Stimulated activated CD8-positive, alpha-beta memory T cell treated with anti-CD3 and anti-CD28 coated beads, Interleukin-2, amount 100 ng/mL, for 1 hour (primary cell): Measurements from ENCODE around the gene TTLL10.

ENCODE experiments used
- DNase-seq, 2 donors: peaks; one replicate each; pipeline ENCODE4 v3.0.0-alpha.2; 2020; ENCODE audit warnings: low read depth in 2 of 2

Gene TTLL10

DNA sequence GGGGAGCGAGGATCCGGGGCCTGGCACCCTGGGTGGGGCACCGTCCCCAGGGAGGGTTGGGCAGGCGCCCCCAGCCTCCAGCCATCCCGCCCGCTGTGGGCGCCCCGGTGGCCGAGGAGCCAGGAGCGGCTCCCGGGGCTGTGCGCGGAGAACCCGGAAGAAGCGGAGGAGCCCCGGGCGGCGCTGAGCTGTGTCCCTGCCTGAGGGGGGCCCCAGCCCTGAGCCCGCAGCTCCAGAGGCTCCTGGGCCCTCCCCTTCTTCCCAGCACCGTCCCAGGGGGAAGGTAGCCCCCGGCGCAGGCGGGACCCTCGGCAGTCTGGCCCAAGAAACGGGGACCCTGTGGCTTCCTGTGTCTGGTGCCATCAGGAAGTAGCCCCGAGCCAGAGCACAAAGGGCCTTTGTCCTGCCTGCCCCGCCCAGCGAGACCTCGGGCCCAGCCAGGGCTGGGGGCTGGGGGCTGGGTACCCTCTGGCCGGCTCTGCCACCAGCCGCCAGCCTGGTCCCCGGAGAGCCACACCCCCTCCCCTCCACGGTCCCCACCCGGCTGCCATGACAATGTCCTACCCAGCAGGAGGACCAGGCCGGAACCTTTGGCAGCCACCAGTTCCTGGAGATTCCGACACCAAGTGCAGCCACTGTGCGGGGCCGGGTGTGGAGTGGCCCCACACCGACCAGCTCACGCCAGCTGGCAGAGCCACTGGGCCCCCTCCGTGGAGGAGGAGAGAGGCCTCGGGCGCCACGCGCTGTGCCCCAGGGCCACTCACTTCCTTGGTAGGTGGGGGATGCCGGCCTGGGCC lies 15.6 kb upstream of the TTLL10 start:
- no peak for DNase-seq

DNA sequence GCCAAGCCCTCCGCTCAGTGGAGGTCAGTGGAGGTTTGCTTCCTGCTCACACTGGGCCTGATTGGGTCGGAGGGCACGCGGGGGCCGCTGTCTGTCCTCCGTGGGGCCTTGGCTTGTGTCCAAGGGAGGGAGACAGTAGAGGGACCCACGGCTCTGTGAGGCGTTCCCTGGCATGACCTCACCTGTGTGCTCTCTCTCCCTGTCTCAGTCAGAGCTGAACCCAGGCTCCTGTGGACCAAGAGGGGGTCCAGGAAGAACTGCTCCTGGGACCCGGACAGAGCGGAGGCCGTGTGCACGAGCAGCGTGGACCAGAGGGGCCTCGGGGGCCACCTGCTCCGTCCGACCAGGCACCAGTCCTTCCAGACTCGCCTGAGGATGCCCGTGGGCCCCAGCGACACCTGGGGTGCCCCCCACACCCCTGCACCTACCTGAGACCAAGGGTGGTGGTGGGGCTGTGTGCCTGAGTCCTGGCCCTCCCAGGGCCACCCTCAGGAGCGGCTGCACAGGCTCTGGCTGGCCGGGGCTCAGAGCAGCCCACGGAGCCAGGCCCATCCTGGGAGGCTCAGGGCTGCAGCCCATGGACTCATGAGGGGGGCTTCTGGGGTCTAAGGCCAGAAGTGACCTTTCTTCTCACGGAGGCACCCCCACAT lies 13.3 kb upstream of the TTLL10 start:
- DNase-seq: no peak

DNA sequence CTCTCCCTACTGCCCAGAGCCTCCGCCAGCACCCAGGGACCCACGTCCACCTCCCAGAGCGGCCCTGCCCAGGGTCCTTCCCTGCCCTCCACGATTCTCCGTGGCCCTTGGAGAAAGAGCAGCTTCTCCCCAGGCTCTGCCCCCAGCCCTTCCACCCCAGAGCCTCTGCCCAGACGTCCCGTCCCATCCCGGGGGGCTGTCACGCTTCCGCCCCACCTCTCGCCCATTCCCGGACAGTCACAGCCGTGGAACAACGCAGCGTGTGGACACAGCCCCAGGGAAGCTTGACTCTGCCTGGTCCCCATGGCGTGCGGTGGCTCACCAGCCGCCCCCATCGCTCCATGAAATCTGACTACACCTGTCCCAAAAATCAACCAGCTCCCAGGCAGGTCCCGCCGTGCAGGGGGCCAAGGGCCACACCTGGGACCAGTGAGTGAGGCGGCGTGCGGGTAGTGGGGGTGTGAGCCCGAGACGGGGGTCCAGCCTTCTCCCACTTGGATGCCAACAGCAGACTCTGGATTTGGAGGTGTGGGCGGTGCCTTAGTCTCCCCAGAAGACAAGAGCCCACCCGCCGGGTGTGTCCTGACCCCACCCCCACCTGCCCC lies 12.5 kb upstream of the TTLL10 start:
- no peak for DNase-seq

DNA sequence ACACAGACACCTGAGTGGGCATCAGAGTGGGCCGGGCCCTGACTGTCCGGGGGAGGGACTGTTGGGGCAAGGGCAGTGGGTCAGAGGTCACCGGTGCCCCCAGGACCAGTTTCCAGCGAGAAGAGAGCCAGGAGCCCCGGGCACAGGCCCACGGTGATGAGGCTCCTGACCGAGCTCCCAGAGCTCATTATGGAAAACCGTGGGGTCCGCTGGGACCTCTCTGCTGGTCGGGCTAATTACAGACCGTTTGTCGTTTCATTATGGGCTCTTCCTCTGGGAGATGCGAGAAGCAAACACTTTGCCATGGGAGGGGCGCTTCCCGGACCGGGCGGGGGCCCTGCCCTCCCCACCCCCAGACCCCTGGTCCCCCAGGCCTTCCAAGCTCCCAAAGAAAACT lies 12.0 kb upstream of the TTLL10 start:
- no peak for DNase-seq

DNA sequence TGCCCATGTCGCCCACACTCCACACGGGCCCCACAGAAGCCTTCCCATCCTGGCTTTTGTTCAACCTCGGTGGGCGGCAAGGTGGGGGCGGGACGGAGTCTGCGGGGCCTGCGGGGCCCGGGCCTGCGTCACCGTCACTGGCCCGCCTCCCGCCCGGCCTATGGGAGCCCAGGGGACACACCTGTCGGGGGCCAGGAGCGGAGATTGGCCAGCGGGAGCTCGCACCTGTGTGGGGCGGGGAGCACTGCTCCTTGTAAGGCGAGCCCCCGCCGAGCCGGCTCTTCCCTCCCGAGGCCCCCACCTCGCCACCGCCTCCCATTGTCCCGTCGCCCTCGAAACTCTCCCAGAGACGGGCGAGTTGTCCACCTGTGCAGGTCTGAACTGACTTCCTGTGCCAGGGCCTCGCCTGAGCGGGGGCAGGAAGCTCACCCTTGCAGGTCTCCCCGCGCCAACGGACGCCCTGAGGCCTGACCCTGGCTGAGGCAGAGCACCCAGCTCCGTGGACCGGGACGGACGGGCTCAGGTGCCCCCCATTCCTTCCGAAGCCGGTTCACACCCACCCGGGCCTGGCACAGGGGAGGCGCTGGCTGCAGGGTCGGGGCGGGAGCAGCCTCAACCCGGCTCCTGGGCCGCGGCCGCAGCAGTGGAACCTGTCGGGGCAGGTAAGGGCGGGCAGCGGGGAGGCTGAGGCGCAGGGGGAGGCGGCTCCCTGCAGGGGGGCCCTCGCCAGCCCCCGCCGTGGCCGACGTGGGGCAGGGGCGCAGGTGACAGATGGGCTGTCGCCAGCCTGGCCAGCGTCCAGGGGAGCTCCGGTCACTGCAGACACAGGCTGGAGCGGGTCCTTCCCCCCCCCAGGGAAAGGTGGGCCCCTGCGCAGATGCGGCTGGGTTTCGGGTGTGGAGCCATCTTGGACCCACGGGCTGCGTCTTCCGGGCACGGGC lies 10.8 kb upstream of the TTLL10 start:
- DNase-seq: no peak

DNA sequence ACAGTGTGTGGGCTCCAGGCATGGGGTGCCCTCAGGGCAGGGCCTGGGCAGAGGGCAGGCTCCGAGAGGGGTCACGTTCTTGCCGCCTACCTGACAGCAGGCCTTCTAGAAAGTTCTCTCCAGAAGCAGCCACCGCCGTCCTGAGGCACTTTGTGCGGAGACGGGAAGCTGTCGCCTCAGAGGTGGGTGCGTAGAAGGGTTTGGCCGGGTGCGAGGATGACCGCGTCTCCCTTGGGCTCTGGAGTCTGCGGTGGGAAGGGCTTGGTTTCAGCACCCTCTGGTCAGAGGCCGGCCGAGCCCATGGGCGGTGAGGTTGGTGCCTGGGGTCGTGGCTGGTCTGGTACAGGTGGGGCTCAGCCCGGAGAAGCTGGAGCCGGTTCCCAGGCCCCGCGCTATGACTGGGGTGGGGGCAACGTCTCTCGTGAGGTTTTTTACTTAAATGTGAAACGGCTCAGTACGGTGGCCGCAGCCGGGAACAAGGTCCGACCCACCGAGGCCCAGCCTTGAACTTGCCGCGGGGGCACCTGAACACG lies 10.1 kb upstream of the TTLL10 start:
- DNase-seq: no peak

DNA sequence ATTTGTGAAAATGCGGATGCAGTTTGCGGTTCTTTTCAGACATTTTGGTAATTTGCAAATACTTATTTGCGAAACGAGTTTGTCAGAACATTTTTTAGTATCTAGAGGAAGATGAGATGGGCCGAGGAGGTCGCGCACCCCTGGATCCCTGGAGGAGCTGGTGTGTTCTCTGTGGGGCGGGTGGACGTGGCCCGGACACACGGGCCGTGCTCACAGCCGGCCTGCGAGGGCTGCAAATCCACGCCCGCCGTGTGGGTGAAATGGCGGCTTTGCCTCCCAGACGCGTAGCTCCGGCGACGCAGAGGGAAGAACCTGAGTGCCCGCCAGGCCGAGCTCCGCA lies 9.3 kb upstream of the TTLL10 start:
- no peak for DNase-seq

DNA sequence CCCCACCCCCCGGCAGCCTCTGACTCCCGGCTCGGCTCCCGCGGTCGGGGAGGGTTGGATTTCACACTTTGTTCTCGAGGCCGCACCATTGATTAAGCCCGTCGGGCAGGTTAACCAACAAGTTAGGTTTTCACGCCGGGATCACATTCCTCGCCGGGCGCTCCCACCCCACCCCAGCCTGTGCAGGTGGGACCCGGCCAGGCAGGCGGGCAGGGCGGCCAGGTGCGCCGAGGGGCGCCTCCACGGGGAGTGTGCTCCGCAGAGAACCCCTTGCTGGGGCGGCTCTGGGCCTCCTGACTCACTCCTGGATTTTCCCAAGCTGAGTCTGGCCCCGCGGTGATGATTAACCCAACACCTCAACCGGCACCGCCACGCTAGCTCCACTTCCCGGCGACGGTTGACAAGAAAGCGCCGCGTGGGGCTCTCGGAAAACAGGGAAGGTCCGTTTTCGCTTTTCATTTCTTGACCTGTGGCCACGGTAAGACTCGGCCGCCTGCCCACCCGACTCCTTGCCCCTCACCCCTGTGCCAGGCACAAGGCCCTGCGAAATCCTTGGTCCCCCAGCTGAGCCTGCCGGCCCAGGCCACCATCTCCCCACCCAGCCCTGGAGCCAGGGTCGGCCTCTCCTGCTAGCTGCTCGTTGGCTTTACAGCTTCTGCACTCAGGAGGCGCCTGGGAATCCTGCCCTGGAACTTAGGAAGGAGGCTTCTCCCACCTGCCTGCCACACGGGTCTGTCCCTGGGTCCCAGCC lies 8.8 kb upstream of the TTLL10 start:
- no peak for DNase-seq

DNA sequence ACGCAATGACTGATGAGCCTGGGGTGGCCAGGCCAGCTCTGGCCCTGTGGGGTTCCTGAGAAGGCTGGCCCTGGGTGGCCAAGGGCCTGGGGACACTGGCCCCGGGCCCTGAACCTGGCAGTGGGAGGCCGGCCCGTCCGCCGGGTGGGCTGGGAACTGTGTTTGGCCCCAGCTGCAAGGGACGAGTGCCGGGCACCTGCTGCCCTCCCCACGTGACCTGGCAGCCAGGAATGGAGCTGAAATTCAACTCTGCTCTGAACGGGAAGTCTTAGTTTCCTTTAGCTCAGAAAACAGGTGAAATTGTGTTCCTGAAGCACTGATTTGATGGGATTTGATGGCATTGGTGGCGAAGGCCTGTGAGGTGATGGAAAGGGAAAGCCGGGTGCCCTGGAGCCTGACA lies 8.2 kb upstream of the TTLL10 start:
- no peak for DNase-seq

DNA sequence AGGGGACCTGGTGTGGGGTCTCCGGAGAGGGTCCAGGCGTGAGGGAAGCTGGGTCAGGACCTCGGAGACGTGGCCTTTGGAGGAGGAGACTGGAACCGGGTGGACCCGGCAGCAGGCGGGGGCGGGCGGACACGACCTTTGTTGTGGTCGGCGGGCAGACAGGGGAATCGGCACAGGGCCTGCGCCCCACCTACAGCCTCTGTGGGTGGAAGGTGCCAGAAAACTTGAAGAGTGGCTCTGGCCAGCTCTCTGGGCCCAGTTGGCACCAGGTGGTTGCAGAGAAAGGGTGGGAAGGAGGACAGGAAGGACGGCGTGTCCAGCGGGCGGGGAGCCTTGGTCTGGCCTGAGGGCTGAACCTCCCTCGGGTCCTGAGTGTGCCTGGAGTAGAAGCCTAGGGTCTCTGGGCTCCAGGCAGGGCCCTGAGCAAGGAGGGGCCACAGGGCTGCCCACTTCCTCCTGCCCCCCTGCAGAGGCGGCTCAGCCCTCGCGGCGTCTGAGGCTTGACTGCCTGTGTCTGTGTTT lies 7.7 kb upstream of the TTLL10 start:
- DNase-seq: no peak

DNA sequence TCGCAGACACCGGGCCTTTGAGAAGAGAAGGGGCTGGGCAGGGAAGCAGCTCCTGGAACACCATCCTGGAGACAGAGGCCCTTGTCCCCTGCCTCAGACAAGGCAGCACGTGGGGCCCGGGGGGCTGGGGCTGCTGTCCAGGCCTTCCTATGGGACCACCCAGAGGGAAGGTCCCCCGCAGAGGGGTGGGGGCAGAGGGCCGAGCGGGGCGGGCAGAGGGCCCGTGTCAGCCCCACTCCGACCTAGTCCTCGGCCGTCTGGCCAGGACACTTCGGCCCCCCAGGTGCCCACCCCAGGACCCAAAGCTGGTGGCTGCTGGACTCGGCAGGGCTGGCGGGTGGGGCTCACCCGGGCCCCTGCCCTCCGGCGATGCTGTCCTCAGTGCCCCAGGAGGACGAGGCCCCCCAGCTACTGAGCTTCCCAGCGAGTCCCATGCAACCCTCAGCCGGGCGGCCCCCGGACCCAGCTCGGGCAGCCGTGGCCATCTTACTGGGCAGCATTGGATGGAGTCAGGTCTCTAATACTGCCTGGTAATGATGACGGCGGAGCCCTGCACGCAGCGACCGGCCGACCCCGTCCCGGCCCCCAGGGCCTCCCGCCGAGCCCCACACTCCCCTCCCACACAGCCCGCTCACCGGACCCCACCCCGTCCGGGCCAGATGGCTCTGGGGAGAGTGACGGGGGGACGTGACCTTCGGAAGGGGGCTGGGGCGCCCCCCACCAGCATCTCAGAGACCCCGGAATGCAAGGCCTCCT lies 6.9 kb upstream of the TTLL10 start:
- no peak for DNase-seq

DNA sequence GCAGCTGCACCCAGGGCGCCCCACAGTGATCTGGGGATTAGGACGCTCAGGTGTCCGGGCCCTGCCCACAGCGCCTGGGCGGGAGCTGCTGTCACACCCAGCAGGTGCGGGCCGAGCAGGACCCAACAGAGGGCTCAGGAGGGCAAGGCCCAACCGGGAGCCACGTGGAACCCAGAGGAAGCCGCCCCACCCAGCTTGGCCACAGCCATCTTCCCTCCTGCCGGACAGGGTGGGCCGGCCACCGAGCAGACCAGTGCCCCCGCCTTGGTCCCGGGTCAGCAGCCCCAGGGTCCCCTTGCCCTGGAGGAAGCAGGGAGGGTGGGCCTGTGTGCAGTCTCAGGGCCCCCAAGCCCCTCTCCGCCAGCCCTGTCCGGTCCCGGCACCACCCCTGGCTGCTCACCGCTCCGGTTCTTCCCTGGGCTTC lies 6.3 kb upstream of the TTLL10 start:
- DNase-seq: no peak

DNA sequence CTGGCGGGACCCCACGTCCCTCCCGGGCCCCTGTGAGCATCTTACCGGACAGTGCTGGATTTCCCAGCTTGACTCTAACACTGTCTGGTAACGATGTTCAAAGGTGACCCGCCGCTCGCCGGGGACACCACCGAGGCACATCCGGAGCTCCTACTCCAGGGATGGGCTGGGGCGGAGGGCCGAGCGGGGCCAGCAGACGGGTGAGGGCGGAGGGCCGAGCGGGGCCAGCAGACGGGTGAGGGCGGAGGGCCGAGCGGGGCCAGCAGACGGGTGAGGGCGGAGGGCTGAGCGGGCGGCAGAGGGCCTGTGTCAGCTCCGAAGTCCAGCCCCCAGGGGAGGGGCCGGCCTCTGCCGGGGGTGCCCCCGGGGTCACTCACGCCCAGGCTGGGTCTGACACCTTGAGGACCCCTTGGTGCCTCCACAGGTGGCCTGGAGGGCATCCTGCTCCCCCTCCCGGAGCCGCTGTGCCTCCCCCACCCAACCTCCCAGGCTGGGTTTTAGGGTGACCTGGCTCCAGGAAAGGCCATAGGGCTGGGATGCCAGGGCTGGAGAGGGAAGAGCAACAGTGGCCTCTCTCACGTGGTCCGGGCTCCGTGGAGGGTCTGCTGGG lies 5.7 kb upstream of the TTLL10 start:
- DNase-seq: no peak

DNA sequence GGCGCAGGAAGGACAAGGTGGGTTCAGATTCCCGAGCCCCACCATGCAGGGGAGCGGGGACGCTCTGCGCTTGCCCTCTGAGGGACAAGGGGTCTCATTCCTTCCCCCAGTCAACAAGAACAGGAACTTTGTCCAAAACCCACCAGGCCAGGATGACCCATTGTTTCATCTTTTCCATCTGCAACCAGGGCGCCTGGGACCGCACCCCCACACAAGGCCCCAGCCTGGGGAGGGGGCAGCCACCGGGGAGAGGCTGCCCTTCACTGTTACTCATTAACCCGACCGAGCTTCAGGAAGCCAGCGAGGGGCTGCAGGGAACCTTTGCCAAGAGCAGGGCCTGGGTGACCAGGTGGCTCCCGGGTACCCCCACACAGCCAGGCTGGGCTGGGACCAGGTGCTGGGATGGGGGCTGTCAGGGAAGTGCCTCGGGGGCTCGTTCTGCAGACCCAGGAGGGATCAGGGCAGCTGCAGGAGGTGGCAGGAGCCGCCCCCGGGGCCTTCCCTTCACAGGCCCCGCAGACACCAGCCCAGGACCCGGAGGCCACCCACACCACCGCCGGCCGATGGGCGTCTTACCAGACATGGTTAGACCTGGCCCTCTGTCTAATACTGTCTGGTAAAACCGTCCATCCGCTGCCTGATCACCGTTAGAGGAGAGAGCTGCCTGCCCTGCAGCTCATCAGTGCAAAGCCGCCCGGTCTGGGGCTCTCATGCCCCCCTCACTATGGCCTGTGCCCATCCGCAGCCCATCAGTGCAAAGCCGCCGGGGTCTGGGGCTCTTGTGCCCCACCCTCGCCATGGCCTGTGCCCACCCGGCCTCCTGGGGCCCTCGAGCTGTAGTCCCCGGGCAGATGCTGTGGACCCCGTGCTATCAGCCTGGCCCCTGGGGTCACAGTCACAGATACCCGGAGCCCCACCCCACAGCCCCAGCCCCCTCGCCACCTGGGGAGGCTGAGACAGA lies 4.9 kb upstream of the TTLL10 start:
- DNase-seq: no peak

DNA sequence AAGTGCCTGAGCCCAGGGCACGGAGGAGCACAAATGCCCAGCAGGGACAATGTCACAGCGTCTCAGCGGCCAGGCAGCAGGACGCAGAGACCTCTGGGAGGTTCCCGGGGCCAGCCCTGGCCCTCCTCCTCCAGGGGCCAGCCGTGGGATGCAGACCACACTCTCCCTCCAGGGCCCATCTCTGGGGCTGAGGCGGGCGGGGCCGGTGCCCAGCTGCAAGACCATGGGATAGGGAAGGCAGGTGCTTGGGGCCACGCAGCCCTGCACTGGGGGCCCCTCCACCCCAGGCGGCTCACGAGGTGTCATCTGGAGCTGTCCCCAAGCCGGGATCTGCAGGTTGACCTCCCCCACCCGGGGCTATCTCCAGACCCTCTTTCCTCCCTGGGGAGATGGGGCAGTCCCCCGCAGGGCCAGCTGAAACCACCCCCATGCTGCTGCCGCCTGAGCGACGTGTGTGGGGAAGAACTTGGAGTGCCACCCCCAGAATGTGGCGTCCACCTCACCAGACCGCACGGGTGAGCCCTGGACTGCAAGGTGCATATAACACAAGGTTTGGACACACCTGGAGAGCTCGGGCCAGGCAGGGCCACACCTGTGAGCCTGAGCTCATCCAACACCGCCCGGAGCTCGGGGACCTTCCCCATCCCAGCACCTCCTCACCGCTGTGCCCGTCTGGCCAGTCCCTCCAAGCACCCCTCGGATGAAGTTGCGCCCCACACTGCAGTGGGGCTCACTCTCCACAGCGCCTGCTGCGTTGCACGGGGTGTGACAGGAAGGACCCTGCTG lies 4.1 kb upstream of the TTLL10 start:
- DNase-seq: no peak

DNA sequence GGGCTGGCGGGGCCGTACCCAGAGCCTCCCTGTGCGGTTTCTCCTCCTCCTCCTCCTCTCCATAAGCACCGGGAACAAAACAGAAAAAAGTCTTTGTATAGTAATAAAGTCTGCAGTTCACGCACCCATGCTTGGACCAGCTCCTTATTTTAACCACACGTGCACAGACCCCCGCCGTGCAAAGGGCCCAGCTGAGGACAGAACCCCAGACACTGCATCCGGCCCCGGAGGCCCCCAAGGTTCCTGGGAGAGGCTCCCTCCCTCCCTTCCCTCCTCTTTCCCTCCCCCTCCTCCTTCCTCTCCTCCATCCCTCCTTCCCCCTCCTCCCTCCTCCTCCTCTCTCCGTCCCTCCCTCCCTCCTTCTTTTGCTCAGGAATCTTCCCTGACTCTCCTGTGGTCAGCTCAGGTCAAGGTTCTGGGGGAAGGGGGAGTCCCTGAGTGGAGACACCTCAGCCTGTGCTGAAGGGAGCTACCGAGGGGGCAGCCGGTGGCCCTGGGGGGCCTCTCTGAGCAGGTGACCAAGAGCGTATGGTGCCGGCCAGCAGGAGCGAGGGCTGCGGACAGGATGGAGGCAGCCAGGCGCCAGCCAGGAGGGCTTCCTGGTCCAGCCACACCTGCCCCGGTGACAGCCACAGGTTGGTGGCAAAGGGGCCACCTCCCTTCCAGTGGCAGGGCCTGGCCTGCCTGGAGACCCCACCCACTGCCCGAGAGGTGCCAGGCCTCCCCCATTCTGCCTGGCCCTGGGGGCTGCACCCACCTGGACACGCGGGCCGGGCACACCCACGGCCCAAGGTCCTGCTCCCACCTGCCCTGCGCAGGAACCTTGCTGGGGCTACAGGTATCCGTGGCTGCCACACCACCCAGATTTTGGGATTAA lies 3.2 kb upstream of the TTLL10 start:
- no peak for DNase-seq

DNA sequence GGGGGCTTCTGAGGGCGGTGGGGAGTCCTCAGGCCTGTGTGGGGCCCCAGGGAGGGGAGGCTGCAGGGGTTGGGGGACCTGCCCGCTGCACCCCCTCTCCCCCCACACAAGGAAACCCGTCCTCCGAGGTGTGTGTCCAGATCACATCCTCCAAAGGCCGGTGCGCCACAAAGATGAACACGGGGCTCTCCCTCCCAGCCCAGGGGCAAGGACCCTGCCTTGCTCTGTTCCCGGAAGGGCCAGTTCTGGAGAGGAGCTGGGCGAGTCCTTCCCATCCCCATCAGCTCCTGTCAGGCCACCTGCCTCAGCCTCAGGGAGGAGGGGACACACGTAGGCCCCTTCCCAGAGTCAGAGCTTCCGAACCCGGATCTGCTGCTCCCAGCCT lies 2.5 kb upstream of the TTLL10 start:
- no peak for DNase-seq
